Uterus (tissue), 4 donors: ENCODE results near the gene CAVIN2. TPM values are rescaled to one million over a fixed set of nuclear protein-coding genes. Genes with fewer than 3 reads are reported as not detected.
A peak's percentile ranks its signal among the peaks of the same experiment; 100 is the strongest.

ENCODE experiments used
- DNase-seq, 2 donors: peaks; one replicate each; pipeline ENCODE4 v3.0.0-alpha.2; 2019 to 2020
- H3K27ac ChIP-seq, 2 donors: fragments of 200-600 bp; sonication (generic); 1 replicate in 1 of 2; 2 replicates in 1 of 2; pipeline ENCODE4 v1.5.1; 2016 to 2018
- H3K27me3 ChIP-seq, 2 donors: fragments of 200-600 bp; sonication (generic); one replicate each; pipeline ENCODE4 v1.5.1; 2018 to 2019; ENCODE audit warnings: control low read depth in 1 of 2
- H3K36me3 ChIP-seq, 2 donors: fragments of 200-600 bp; sonication (generic); one replicate each; pipeline ENCODE4 v1.5.1; 2019; ENCODE audit warnings: control low read depth in 1 of 2
- H3K4me1 ChIP-seq, 2 donors: fragments of 200-600 bp; sonication (generic); one replicate each; pipeline ENCODE4 v1.5.1; 2018 to 2019; ENCODE audit warnings: control low read depth in 1 of 2
- H3K4me3 ChIP-seq, 2 donors: fragments of 200-600 bp; sonication (generic); 1 replicate in 1 of 2; 2 replicates in 1 of 2; pipeline ENCODE4 v1.5.1; 2018 to 2019; ENCODE audit warnings: mild to moderate bottlenecking in 1 of 2
- H3K9me3 ChIP-seq, 2 donors: fragments of 200-600 bp; sonication (generic); one replicate each; pipeline ENCODE4 v1.5.1; 2019; ENCODE audit warnings: control low read depth in 1 of 2
- CTCF ChIP-seq, 4 experiments: fragments of 200-600 bp in 2 of 4; fragments of 450-650 bp in 2 of 4; sonication (generic) in 2 of 4; IDR thresholded peaks; one replicate each; pipeline ENCODE4 v1.5.1; 2016 to 2019; ENCODE audit warnings: antibody characterized with exemption in 4 of 4, mild to moderate bottlenecking in 2 of 4, moderate library complexity in 1 of 4
- POLR2A ChIP-seq, 2 donors: fragments of 450-650 bp; IDR thresholded peaks; one replicate each; pipeline ENCODE4 v1.6.1; 2016; ENCODE audit warnings: antibody characterized with exemption in 2 of 2, mild to moderate bottlenecking in 1 of 2, moderate library complexity in 1 of 2
- intact Hi-C: fragments of 100-400 bp; cut with DNase I; formaldehyde crosslinking; loops from one replicate; pipeline ENCODE4 v1.15.1; 2023; ENCODE audit warnings: low total_unique reads
- total RNA-seq, 4 donors: library from RNA; depleted of rRNA in 3 of 4; stranded (reverse); fragments of >200 nt in 3 of 4; gene quantifications; one replicate each; pipeline versions ENCODE4 v1.1.0 to v1.2.4, GENCODE V29; 2014 to 2023
- donor health status: DM: yes; HTN: yes; CAD: no.

Gene CAVIN2
- total RNA-seq, 4 donors from 2014 or later = 37.3 to 235 (median 121) TPM

GRCh38 chr2:191870744-191871143 lies 23.9 kb upstream of the CAVIN2 start:
- Histone ChIP-seq H3K4me3 (no peak overlapping the region), H3K27ac (no peak overlapping the region), H3K9me3 (no peaks in the 10 kb centered on the region), H3K27me3 (no peaks in the 10 kb centered on the region), H3K4me1 (peaks cover 6 to 12% of the 10 kb centered on the region in 2 donors), H3K36me3 (no peaks in the 10 kb centered on the region)
- no peak for TF ChIP-seq CTCF (IDR thresholded peaks at IDR 0.05)
- TF ChIP-seq POLR2A (IDR thresholded peaks at IDR 0.05) = no peak
- no peak for DNase-seq
- intact Hi-C loops = no loop called here

DNA sequence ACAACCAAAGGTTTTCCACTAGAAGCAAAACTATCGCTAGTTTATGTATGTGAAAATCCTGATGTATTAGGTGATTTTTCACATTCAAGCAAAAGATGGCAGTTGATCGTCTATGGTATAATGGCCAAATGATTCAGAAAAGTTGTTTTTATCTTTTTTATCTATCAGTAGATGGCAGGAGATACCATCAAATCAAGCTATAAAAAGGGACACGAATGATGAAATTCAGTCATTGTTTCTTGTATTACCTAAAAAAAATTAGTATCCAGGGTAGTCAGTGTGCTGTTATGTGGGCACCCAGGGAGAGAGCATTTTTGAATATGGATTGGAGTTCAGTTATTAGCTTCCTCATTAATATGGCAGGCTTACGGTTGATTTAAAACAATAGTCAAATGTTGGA lies 22.9 kb upstream of the CAVIN2 start:
- Histone ChIP-seq H3K9me3 (no peaks in the 10 kb centered on the region), H3K27me3 (no peaks in the 10 kb centered on the region), H3K36me3 (no peaks in the 10 kb centered on the region), H3K4me1 (peaks cover 6 to 12% of the 10 kb centered on the region in 2 donors), H3K27ac (no peak overlapping the region), H3K4me3 (no peak overlapping the region)
- TF ChIP-seq POLR2A (IDR thresholded peaks at IDR 0.05) = no peak
- no peak for TF ChIP-seq CTCF (IDR thresholded peaks at IDR 0.05)
- intact Hi-C loops = no loop called here
- DNase-seq = no peak

DNA sequence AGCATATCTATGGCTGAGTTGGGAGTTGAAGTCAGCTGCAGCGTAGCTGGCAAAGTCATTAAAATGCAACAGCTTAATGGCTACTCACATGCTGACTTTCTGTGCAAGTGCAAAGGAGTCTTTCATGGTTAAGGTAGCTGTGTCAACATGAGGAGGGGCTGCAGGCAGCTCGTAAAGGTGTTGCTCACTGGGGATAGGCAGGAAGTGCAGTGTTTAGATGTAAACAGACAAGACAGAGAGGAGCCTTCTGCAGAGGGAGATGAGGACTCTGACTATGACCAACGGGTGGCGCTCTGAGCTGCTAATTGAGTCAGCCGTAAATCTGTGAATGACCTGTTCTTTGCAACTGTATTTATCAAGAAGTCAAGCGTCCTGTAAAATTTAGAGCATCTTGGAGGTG lies 22.3 kb upstream of the CAVIN2 start:
- TF ChIP-seq CTCF (IDR thresholded peaks at IDR 0.05) (no peak), POLR2A (IDR thresholded peaks at IDR 0.05) (no peak)
- no peak for DNase-seq
- intact Hi-C loops = no loop called here
- Histone ChIP-seq H3K36me3 (no peaks in the 10 kb centered on the region), H3K27me3 (no peaks in the 10 kb centered on the region), H3K4me1 (peaks cover 6 to 12% of the 10 kb centered on the region in 2 donors), H3K9me3 (no peaks in the 10 kb centered on the region), H3K27ac (no peak overlapping the region), H3K4me3 (no peak overlapping the region)

GRCh38 chr2:191867507-191867847 lies 20.6 kb upstream of the CAVIN2 start:
- Histone ChIP-seq H3K36me3 (no peaks in the 10 kb centered on the region), H3K27ac (peak overlapping the region; percentile 77 to 78), H3K9me3 (no peaks in the 10 kb centered on the region), H3K27me3 (no peaks in the 10 kb centered on the region), H3K4me1 (peaks cover 6 to 12% of the 10 kb centered on the region in 2 donors), H3K4me3 (no peak overlapping the region)
- no peak for TF ChIP-seq CTCF (IDR thresholded peaks at IDR 0.05)
- no peak for TF ChIP-seq POLR2A (IDR thresholded peaks at IDR 0.05)
- no peak for DNase-seq
- intact Hi-C loops = no loop called here

DNA sequence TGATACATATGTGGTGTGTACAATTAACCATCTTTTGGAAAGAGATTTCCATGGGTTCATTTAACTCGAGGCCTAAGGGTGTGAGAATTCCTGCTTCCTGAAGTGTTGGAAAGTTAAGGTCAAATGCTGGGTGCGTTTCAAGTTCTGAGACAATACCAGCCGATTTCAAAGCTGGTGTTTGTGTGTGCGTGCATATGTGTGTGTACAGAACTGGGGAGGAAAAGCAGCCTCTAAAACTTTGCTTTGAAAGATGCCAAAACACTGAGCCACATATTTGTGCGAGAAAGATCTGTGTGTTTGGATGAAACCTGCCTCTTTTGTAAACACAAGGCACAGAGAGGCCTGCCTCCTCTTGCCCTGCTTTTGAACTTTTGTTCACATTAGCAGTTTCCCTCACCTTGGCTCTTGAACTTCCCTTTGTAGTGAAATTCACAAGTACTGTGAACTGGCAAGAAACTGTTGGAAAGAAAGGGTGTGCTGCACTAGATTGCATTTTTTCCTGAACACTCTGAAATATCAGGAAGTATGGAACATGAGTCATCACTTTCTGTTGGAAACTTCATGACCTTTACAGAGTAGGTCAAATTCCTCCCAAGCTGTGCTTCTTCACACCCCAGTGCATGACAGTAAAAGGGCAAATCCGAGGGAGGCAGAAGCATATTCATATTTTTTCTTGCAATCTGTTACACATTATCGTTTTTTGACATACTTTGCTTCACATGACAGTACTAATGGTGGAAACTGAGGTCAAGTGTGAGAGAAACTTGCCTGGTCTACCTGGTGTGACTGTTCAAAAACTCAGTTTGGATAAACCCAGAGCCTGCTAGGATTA lies 20.0 kb upstream of the CAVIN2 start:
- H3K4me3 ChIP-seq = no peak overlapping the region

More for the DNA sequence above, 20.0 kb upstream of the CAVIN2 start:
- Histone ChIP-seq H3K4me1 (peaks cover 6 to 12% of the 10 kb centered on the region in 2 donors), H3K36me3 (no peaks in the 10 kb centered on the region), H3K9me3 (no peaks in the 10 kb centered on the region), H3K27me3 (no peaks in the 10 kb centered on the region), H3K27ac (peak overlapping the region; percentile 77 to 78)
- TF ChIP-seq POLR2A (IDR thresholded peaks at IDR 0.05) (no peak), CTCF (IDR thresholded peaks at IDR 0.05) (no peak)
- intact Hi-C loops = no loop called here
- DNase-seq = peak in 1 of 2 donors; percentile 41
